ENCODE results near the gene SOX8. TPM values are rescaled to one million over a fixed set of nuclear protein-coding genes. Genes with fewer than 3 reads are reported as not detected.

The SOX8 gene
- total RNA-seq, 4 donors from 2014 or later: 0.15 to 0.78 (median 0.27) TPM; not detected in 1

DNA sequence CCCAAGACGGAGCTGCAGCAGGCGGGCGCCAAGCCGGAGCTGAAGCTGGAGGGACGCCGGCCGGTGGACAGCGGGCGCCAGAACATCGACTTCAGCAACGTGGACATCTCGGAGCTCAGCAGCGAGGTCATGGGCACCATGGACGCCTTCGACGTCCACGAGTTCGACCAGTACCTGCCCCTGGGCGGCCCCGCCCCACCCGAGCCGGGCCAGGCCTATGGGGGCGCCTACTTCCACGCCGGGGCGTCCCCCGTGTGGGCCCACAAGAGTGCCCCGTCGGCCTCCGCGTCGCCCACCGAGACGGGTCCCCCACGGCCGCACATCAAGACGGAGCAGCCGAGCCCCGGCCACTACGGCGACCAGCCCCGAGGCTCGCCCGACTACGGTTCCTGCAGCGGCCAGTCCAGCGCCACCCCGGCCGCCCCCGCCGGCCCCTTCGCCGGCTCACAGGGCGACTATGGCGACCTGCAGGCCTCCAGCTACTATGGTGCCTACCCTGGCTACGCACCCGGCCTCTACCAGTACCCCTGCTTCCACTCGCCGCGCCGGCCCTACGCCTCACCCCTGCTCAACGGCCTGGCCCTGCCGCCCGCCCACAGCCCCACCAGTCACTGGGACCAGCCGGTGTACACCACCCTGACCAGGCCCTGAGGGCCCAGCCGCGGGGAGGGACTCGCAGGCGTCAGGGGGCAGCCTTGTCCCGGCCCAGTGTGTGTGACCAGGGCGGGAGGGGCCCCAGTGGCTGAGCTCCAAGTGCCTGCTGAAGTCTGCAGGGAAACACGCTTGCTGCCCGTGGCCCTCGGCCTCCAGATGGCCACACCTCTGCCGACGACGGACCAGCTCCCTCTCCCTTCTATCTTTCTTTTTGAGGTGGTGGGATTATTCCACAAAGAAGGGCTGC, 3.4 kb downstream of the SOX8 start:
- 93 to 94% methylated on average over 43 to 63 of the region's 78 CpGs for WGBS, 2 donors
- no peak for TF ChIP-seq POLR2A (IDR thresholded peaks at IDR 0.05)
- TF ChIP-seq, protein P1, sequence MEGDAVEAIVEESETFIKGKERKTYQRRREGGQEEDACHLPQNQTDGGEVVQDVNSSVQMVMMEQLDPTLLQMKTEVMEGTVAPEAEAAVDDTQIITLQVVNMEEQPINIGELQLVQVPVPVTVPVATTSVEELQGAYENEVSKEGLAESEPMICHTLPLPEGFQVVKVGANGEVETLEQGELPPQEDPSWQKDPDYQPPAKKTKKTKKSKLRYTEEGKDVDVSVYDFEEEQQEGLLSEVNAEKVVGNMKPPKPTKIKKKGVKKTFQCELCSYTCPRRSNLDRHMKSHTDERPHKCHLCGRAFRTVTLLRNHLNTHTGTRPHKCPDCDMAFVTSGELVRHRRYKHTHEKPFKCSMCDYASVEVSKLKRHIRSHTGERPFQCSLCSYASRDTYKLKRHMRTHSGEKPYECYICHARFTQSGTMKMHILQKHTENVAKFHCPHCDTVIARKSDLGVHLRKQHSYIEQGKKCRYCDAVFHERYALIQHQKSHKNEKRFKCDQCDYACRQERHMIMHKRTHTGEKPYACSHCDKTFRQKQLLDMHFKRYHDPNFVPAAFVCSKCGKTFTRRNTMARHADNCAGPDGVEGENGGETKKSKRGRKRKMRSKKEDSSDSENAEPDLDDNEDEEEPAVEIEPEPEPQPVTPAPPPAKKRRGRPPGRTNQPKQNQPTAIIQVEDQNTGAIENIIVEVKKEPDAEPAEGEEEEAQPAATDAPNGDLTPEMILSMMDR (IDR thresholded peaks at IDR 0.05): no peak
- intact Hi-C loops (cut with DNase I): no loop called here
- Histone ChIP-seq H3K4me1 (peaks cover 5 to 15% of the 10 kb centered on the region in 2 donors), H3K4me3 (replicated peaks in 1 of 3) (no peak overlapping the region), H3K27ac (no peak overlapping the region), H3K9me3 (no peaks in the 10 kb centered on the region), H3K36me3 (no peaks in the 10 kb centered on the region), H3K27me3 (peaks cover 5% of the 10 kb centered on the region)
- DNase-seq: no peak

DNA sequence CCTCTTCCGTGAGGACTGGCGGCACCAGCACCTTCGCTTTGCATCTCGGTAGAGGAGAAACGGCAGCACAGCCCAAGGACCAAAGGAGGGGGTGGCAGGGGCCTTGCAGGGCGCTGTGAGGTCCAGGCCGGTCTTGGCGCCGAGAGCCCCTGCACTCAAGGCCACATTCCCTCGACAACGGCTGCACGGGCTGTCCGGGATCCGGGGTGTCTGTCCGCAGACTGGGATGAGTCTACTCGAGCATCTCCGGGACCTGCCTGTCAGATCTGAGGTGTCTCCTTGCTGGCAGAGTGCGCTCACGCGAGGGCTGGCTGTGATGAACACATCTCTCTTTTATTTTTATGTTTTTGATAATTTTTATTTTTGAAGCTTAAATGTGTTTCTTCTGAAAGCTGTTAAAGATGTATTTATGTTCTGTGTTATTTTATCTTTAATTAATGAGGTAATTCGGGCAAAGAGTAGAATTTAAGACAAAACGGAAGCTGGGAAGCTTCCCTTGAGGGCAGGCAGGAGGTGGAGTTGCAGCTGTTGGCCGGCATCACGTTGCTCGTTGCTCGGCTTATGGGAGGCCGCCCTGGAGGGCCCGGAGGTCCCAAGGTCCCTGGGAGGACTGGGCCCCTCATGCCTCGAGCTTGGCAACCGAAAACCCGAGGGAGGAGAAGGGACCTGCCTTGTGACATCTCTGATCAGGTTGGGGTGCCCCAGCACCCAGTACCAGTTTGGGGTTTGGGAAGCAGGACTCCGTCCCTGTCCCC, 4.3 kb downstream of the SOX8 start:
- no peaks in the 10 kb centered on the region for H3K27me3 ChIP-seq

DNA sequence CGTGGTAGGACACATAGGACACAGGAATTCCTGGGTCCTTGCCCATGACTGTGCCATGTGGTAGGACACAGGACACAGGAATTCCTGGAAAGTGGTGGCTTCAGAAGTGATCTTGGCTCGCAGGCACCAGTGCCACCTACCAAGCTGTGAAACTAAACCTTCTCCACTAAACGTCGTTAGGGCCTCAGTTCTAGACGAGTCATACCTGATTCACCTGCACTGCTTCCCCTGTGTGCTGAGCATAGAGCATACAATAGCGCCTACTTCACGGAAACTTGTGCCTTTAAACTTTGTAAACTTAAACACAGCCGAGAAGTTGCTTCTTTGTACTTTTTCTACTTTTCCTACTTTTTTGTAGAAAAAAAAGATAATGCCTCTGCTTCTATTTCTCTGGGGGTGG, 4.8 kb downstream of the SOX8 start:
- H3K27ac ChIP-seq: no peak overlapping the region
- 69 to 78% methylated on average over 7 to 8 of the region's 8 CpGs for WGBS, 2 donors
- no peak overlapping the region for H3K4me3 ChIP-seq (replicated peaks in 1 of 3)
- H3K9me3 ChIP-seq: no peaks in the 10 kb centered on the region
- H3K4me1 ChIP-seq: peaks cover 0 to 5% of the 10 kb centered on the region in 2 donors
- intact Hi-C loops (cut with DNase I): no loop called here
- no peak for DNase-seq
- no peaks in the 10 kb centered on the region for H3K36me3 ChIP-seq
- TF ChIP-seq POLR2A (IDR thresholded peaks at IDR 0.05): no peak
- TF ChIP-seq, protein P1 (IDR thresholded peaks at IDR 0.05): no peak
- no peaks in the 10 kb centered on the region for H3K27me3 ChIP-seq

More for the DNA sequence above, 4.3 kb downstream of the SOX8 start:
- Histone ChIP-seq H3K4me3 (replicated peaks in 1 of 3) (no peak overlapping the region), H3K36me3 (no peaks in the 10 kb centered on the region), H3K4me1 (peaks cover 0 to 7% of the 10 kb centered on the region in 2 donors), H3K9me3 (no peaks in the 10 kb centered on the region), H3K27ac (no peak overlapping the region)
- intact Hi-C loops (cut with DNase I): no loop called here
- DNase-seq: no peak
- TF ChIP-seq, protein P1 (IDR thresholded peaks at IDR 0.05): no peak
- no peak for TF ChIP-seq POLR2A (IDR thresholded peaks at IDR 0.05)
- 88 to 90% methylated on average over 25 to 32 of the region's 32 CpGs for WGBS, 2 donors

DNA sequence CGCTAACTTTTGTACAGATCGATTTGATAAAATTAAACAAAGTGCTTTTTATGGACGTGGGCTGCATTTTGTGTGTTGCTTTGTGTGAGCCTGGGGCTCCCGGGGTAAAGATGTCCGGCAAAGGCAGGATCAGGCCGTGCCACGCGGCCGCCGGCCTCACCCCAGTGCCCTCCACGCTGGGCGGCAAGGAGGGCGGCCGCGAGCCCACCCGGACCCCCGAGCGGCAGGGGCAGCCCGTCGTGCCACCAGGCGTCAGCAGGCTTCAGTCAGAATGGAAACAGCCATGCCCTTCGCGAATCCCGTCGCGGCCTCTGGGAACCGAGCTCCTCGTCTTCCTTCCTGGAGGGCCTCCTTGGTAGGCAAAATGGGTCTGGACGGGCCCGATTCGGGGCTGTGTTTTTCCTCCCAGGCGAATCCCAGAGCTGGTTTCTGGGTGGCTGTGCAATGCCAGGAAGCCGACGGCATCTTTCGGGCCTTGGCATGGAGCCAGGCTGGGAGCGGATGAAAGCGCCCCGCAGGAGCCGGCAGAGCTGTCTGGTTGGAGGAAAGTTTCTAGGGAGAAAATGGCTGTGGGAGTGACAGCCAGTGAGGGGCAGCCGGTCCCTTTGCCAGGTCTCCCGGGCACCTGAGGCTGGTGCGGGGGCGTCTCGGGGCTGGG, 5.5 kb downstream of the SOX8 start:
- no peak overlapping the region for H3K4me3 ChIP-seq (replicated peaks in 1 of 3)
- intact Hi-C loops (cut with DNase I): no loop called here
- H3K27me3 ChIP-seq: no peaks in the 10 kb centered on the region
- DNase-seq: no peak
- TF ChIP-seq, protein P1 (IDR thresholded peaks at IDR 0.05): no peak
- no peak for TF ChIP-seq POLR2A (IDR thresholded peaks at IDR 0.05)
- no peaks in the 10 kb centered on the region for H3K36me3 ChIP-seq
- peaks cover 0 to 2% of the 10 kb centered on the region in 2 donors for H3K4me1 ChIP-seq
- H3K9me3 ChIP-seq: no peaks in the 10 kb centered on the region
- WGBS, 2 donors: 66 to 76% methylated on average over 24 to 35 of the region's 44 CpGs
- H3K27ac ChIP-seq: no peak overlapping the region
